IPS-11a (cell line): ENCODE measurements around the gene CACNA1S.

Experiments
- H3K4me3 ChIP-seq: one replicate; pipeline ENCODE4 v1.5.1; 2013; ENCODE audit warnings: low read depth, low read length, control low read depth

CACNA1S gene

GRCh38 chr1:200991097-200991614, 121.1 kb downstream of the CACNA1S start:
- H3K4me3 ChIP-seq: no peak overlapping the region

GRCh38 chr1:200990114-200990513, 122.1 kb downstream of the CACNA1S start:
- H3K4me3 ChIP-seq: no peak overlapping the region
